CD8-positive, alpha-beta memory T cell (primary cell): ENCODE results near the gene TUNAR. TPM values are rescaled to one million over a fixed set of nuclear protein-coding genes. Genes with fewer than 3 reads are reported as not detected.

Experiments
- CTCF ChIA-PET: fragments of 350-600 bp; sonication (Branson Sonifier 250); formaldehyde crosslinking; loops from one replicate; lab custom pipeline; 2021; ENCODE audit warnings: antibody characterized with exemption; lab: Charles Lee
- POLR2A ChIA-PET: fragments of 350-600 bp; sonication (Branson Sonifier 250); formaldehyde crosslinking; loops from one replicate; lab custom pipeline; 2021; ENCODE audit warnings: antibody characterized with exemption; lab: Charles Lee
- DNase-seq, 5 donors: peaks; one replicate each; pipeline versions ENCODE4 v3.0.0 to v3.0.0-alpha.2; 2020 to 2022; ENCODE audit warnings: mixed read lengths in 1 of 5
- H3K27ac ChIP-seq: one replicate; pipeline ENCODE4 v1.7.0; 2013; ENCODE audit warnings: low read depth, mild to moderate bottlenecking, low read length, moderate library complexity
- H3K27me3 ChIP-seq: 2 replicates; pipeline ENCODE4 v1.7.0; 2013; ENCODE audit warnings: low read length, mild to moderate bottlenecking; ENCODE audit not compliant: insufficient read depth, poor library complexity, severe bottlenecking
- H3K36me3 ChIP-seq: 2 replicates; pipeline ENCODE4 v1.7.0; 2013; ENCODE audit warnings: mild to moderate bottlenecking, low read length, moderate library complexity; ENCODE audit not compliant: insufficient read depth
- H3K4me1 ChIP-seq: 2 replicates; pipeline ENCODE4 v1.7.0; 2013; ENCODE audit warnings: mild to moderate bottlenecking, low read length, moderate library complexity; ENCODE audit not compliant: insufficient read depth
- H3K4me3 ChIP-seq: 2 replicates; pipeline ENCODE4 v1.7.0; 2013; ENCODE audit warnings: mild to moderate bottlenecking, low read length
- H3K9me3 ChIP-seq: 2 replicates; pipeline ENCODE4 v1.7.0; 2013; ENCODE audit warnings: mild to moderate bottlenecking, low read length
- H3K27ac Mint-ChIP-seq, 8 donors: one replicate each; pipeline ENCODE4 v1.8.0; 2020 to 2021; ENCODE audit warnings: mixed read lengths in 8 of 8, mild to moderate bottlenecking in 6 of 8, inconsistent platforms in 3 of 8, moderate library complexity in 3 of 8
- H3K27me3 Mint-ChIP-seq, 2 donors: one replicate each; pipeline ENCODE4 v1.8.0; 2020 to 2021; ENCODE audit warnings: mixed read lengths in 2 of 2, mild to moderate bottlenecking in 1 of 2, moderate library complexity in 1 of 2
- H3K36me3 Mint-ChIP-seq, 3 donors: one replicate each; pipeline ENCODE4 v1.8.0; 2020 to 2021; ENCODE audit warnings: mixed read lengths in 3 of 3, inconsistent platforms in 1 of 3, mild to moderate bottlenecking in 1 of 3
- H3K4me1 Mint-ChIP-seq, 3 donors: one replicate each; pipeline ENCODE4 v1.8.0; 2020 to 2021; ENCODE audit warnings: mixed read lengths in 3 of 3, inconsistent platforms in 1 of 3, mild to moderate bottlenecking in 1 of 3
- H3K4me3 Mint-ChIP-seq, 7 donors: one replicate each; pipeline ENCODE4 v1.8.0; 2020 to 2021; ENCODE audit warnings: mixed read lengths in 7 of 7, mild to moderate bottlenecking in 6 of 7, moderate library complexity in 4 of 7, inconsistent platforms in 2 of 7
- H3K9me3 Mint-ChIP-seq, 5 donors: one replicate each; pipeline ENCODE4 v1.8.0; 2020 to 2022; ENCODE audit warnings: mixed read lengths in 5 of 5, mild to moderate bottlenecking in 3 of 5, moderate library complexity in 2 of 5, inconsistent platforms in 1 of 5
- polyA plus RNA-seq: library from polyadenylated mRNA; unstranded; fragments of 300-500 nt; fragmentation: Illumina TruSeq; gene quantifications from one replicate; pipeline ENCODE4 v1.2.3, GENCODE V29; 2021
- total RNA-seq, 2 experiments: library from RNA; stranded (reverse); gene quantifications; one replicate each; pipeline ENCODE4 v1.2.3, GENCODE V29; 2021

TUNAR gene
- total and polyA plus RNA-seq, 3 experiments from 2014 or later = not detected

DNA sequence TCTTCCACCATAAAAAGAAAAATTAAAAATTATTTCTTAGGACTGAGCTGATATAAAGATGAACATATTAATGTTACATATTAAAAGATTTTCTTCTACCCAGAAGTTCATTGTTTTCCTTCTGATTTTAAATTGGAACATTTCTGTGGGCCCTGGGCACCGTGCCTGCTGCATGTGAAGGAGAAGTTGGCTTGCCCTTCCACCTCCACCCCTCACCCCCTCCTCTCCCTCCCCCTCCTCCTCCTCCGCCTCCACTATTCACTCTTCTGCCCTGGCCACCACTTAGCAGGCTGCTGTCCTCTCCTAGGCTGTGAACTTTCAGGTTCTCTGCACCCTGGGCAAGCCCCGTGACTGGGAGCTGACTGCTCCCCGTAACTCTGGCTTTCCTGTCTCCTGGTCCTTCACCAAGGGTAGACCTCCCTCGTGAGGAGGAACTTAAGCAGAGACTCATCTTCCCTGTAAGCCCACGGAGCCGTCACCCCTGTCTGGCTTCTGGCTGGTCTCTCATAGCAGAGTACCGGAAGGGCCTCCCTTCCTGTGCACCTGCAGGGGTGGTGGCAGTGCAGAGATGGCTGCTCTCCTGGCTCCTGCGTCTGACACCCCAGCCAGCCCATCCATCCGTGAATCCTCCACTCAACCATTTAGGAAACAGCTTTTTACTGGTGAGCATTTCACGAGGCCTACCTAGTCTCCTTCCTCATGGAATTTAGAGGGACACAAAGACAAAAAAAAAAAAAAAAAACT, 12.8 kb downstream of the TUNAR start:
- no peak overlapping the region for H3K27ac ChIP-seq
- Mint-ChIP-seq H3K4me3 (no peak overlapping the region), H3K36me3 (no peaks in the 10 kb centered on the region), H3K4me1 (no peaks in the 10 kb centered on the region), H3K27me3 (peaks cover 6 to 16% of the 10 kb centered on the region in 2 donors), H3K9me3 (no peaks in the 10 kb centered on the region), H3K27ac (no peak overlapping the region)
- CTCF ChIA-PET = no interaction called here
- no peaks in the 10 kb centered on the region for H3K36me3 ChIP-seq
- H3K4me1 ChIP-seq = no peaks in the 10 kb centered on the region
- H3K9me3 ChIP-seq = no peaks in the 10 kb centered on the region
- H3K4me3 ChIP-seq = no peak overlapping the region
- no peaks in the 10 kb centered on the region for H3K27me3 ChIP-seq
- POLR2A ChIA-PET = interaction anchor here (0.6 kb wide), 1 partner anchor 10 kb away, joined by 3 read pairs; no protein-coding TSS in a partner anchor
- no peak for DNase-seq

DNA sequence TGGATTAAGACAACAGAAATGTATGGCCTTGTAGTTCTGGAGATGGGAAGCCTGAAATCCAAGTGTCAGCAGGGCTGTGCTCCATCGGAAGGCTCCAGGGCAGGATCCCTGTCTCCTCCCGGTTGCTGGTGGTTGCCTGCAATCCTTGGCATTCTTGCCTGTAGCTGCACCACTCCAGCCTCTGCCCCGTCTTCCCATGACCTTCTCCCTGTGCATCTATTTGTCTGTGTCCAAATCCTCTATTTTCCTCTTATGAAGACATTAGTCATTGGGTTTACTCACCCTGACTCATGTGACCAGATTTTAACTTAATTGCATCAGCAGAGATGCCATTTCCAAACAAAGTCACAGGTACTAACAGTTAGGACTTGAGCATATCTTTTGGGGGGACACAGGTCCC, 15.1 kb downstream of the TUNAR start:
- POLR2A ChIA-PET = no interaction called here
- H3K9me3 Mint-ChIP-seq = no peaks in the 10 kb centered on the region
- H3K27me3 Mint-ChIP-seq = peaks cover 6 to 15% of the 10 kb centered on the region in 2 donors
- Histone ChIP-seq H3K27ac (no peak overlapping the region), H3K9me3 (no peaks in the 10 kb centered on the region), H3K27me3 (no peaks in the 10 kb centered on the region), H3K36me3 (no peaks in the 10 kb centered on the region), H3K4me3 (no peak overlapping the region), H3K4me1 (no peaks in the 10 kb centered on the region)
- no peak overlapping the region for H3K4me3 Mint-ChIP-seq
- no peaks in the 10 kb centered on the region for H3K4me1 Mint-ChIP-seq
- no peaks in the 10 kb centered on the region for H3K36me3 Mint-ChIP-seq
- CTCF ChIA-PET = no interaction called here
- DNase-seq = no peak
- no peak overlapping the region for H3K27ac Mint-ChIP-seq

DNA sequence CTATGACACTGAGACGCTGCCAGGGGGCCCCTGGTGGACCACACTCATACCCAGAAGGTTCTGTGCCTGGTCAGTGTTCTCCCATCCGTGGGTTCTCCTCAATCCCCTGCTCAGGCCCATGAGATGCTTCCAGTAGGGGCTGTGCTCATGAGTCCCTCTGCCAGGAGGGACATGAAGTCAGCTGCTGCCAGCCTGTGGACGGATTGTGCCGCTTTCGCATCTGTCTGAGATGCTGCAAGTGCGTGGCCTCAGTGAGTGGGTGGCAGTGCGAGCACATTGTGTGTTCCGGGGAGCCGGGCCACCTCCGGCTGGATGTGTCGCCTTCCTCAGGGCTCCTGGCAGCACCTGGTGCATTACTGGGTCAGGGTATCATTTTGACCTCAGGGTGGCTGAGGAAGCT, 15.5 kb downstream of the TUNAR start:
- no peak overlapping the region for H3K27ac ChIP-seq
- POLR2A ChIA-PET = no interaction called here
- Mint-ChIP-seq H3K36me3 (no peaks in the 10 kb centered on the region), H3K4me1 (no peaks in the 10 kb centered on the region), H3K27ac (no peak overlapping the region), H3K4me3 (no peak overlapping the region), H3K9me3 (no peaks in the 10 kb centered on the region), H3K27me3 (peaks cover 6 to 15% of the 10 kb centered on the region in 2 donors)
- no peaks in the 10 kb centered on the region for H3K27me3 ChIP-seq
- no peaks in the 10 kb centered on the region for H3K36me3 ChIP-seq
- H3K9me3 ChIP-seq = no peaks in the 10 kb centered on the region
- H3K4me3 ChIP-seq = no peak overlapping the region
- CTCF ChIA-PET = no interaction called here
- H3K4me1 ChIP-seq = no peaks in the 10 kb centered on the region
- no peak for DNase-seq

DNA sequence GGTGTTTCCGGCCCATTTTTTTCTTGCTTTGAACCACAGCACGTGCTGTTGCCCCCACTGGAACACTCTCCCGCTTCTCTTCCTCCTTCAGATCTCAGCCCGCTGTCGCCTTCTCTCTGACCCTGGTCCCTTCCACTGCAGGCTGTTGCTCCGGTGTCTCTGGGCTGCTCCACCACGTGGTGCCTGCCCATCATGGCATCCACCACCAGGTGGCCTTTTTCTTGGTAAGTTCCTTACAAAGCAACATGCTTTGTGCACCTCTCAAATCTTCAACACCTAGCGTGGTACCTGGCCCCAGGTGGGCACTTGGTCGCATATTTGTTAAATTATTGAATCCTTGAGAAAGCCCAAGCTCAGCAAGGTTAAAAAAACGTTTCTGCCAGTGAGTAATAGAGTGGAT, 19.1 kb downstream of the TUNAR start:
- no peaks in the 10 kb centered on the region for H3K4me1 ChIP-seq
- no peaks in the 10 kb centered on the region for H3K9me3 Mint-ChIP-seq
- no peaks in the 10 kb centered on the region for H3K4me1 Mint-ChIP-seq
- H3K27me3 Mint-ChIP-seq = peaks cover 5 to 16% of the 10 kb centered on the region in 2 donors
- no peak overlapping the region for H3K27ac Mint-ChIP-seq
- no peak for DNase-seq
- no peaks in the 10 kb centered on the region for H3K9me3 ChIP-seq
- H3K36me3 ChIP-seq = no peaks in the 10 kb centered on the region
- no peak overlapping the region for H3K27ac ChIP-seq
- POLR2A ChIA-PET = no interaction called here
- no peaks in the 10 kb centered on the region for H3K36me3 Mint-ChIP-seq
- no peak overlapping the region for H3K4me3 Mint-ChIP-seq
- H3K27me3 ChIP-seq = no peaks in the 10 kb centered on the region
- CTCF ChIA-PET = no interaction called here
- no peak overlapping the region for H3K4me3 ChIP-seq

DNA sequence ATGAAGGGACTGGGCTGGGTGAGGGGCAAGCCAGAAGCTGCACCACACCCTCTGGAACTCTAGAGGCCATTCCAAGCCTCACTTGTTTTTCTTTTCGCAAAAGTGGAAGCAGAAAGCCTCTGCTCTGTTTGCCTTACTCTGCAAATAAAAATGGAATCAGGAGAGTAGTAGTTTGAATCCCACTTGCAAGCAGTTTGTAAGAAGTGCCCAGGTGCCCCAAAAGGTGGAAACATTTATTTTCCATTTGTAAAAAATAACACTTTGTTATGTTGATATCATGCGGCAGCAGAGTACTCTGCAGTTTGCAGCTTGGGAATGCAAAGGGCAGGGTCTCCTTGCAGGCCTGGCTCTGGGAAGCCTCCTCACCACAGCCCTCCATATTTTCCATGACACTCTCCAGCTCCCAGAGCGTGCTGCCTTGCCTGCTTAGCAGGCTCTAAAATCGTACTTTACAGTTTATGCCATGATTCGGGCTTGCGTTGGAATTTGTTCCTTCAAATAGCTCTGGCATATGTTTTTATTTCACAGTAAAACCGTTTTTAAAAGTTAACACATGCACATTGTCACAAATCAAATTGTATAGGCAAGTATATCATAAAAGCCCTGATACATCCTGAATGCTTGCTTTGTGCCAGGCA, 20.0 kb downstream of the TUNAR start:
- peaks cover 10 to 23% of the 10 kb centered on the region in 2 donors for H3K27me3 Mint-ChIP-seq
- no peaks in the 10 kb centered on the region for H3K36me3 Mint-ChIP-seq
- H3K4me1 Mint-ChIP-seq = no peaks in the 10 kb centered on the region
- H3K9me3 ChIP-seq = no peaks in the 10 kb centered on the region
- H3K4me3 ChIP-seq = no peak overlapping the region
- no peak for DNase-seq
- H3K27ac ChIP-seq = no peak overlapping the region
- H3K9me3 Mint-ChIP-seq = no peaks in the 10 kb centered on the region
- H3K36me3 ChIP-seq = no peaks in the 10 kb centered on the region
- no peak overlapping the region for H3K27ac Mint-ChIP-seq
- CTCF ChIA-PET = no interaction called here
- no peaks in the 10 kb centered on the region for H3K27me3 ChIP-seq
- POLR2A ChIA-PET = no interaction called here
- no peaks in the 10 kb centered on the region for H3K4me1 ChIP-seq
- no peak overlapping the region for H3K4me3 Mint-ChIP-seq

DNA sequence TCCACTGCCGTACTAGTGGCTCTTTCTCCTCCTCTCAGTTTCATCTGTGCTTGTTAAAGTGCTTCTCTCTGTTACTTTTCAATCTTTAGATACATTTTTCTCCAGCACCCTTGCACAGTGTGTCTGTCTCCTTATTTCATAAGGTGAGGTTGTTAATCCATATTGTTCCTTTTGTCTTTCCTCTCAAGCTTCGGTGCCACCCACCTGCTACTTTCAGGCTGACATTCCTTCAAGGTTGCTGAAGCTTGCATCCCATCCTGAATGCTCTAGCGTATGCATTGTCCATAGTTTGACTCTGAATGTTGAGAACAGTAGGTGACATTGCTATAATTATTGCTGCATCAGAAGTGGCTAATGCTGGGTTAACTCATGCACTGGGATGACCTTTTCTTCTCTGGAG, 20.6 kb downstream of the TUNAR start:
- H3K36me3 ChIP-seq = no peaks in the 10 kb centered on the region
- Mint-ChIP-seq H3K27ac (no peak overlapping the region), H3K9me3 (no peaks in the 10 kb centered on the region), H3K27me3 (peaks cover 15 to 28% of the 10 kb centered on the region in 2 donors), H3K36me3 (no peaks in the 10 kb centered on the region), H3K4me1 (no peaks in the 10 kb centered on the region), H3K4me3 (no peak overlapping the region)
- CTCF ChIA-PET = no interaction called here
- H3K9me3 ChIP-seq = no peaks in the 10 kb centered on the region
- H3K4me1 ChIP-seq = no peaks in the 10 kb centered on the region
- H3K4me3 ChIP-seq = no peak overlapping the region
- no peak overlapping the region for H3K27ac ChIP-seq
- no peak for DNase-seq
- POLR2A ChIA-PET = no interaction called here
- no peaks in the 10 kb centered on the region for H3K27me3 ChIP-seq

DNA sequence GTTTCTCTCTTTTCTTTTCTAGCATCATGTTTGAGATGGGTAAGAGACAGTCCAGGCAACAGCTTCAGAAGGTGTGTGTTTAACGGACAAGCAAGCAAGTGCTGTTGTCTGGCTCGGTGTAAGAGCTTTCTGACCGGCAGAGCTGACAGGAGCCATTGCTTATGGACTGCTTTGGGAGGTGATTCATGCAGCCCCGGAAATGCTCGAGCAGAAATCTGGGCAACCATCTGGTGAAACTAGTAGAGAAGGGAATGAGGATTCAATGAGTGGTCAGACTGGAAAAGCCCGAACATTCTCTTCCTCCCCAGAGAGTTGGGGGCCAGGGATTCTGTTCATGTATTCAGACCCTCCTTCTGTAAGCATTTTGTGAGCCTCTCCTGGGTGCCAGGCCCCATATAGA, 24.4 kb downstream of the TUNAR start:
- POLR2A ChIA-PET = no interaction called here
- peaks cover 21 to 30% of the 10 kb centered on the region in 2 donors for H3K27me3 Mint-ChIP-seq
- no peak overlapping the region for H3K4me3 Mint-ChIP-seq
- no peak for DNase-seq
- H3K4me3 ChIP-seq = no peak overlapping the region
- H3K27ac Mint-ChIP-seq = no peak overlapping the region
- CTCF ChIA-PET = no interaction called here
- no peaks in the 10 kb centered on the region for H3K4me1 Mint-ChIP-seq
- no peaks in the 10 kb centered on the region for H3K9me3 ChIP-seq
- H3K27ac ChIP-seq = no peak overlapping the region
- H3K36me3 ChIP-seq = no peaks in the 10 kb centered on the region
- H3K27me3 ChIP-seq = no peaks in the 10 kb centered on the region
- no peaks in the 10 kb centered on the region for H3K36me3 Mint-ChIP-seq
- peaks cover 0 to 5% (median 0%) of the 10 kb centered on the region in 5 donors for H3K9me3 Mint-ChIP-seq
- no peaks in the 10 kb centered on the region for H3K4me1 ChIP-seq

DNA sequence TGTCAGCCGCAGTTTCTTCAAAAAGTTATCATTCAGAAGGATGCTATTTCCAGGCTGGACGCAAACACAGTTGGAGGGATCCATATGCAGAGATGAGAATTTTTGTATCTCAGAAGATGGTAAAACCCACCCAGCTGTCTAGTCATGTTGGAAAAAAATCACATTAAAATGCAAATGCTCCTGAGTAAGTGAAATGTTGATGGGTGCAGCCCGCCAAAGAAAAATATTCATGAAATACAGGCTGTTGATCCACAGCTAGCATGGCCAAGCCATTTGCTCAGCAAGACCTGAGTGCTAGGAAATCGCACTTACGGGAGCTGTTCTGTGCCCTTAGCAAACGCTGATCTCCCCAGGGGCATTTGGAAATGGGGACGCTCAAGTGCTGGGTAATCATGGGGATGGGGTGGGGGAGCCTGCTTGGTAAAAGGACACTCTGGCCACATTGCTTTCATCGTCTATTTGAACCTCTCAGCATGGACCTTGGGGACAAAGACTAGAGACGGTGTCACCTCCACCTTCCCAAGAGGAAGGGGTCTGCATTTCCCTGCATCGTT, 25.7 kb downstream of the TUNAR start:
- ChIA-PET POLR2A (interaction anchor here (0.5 kb wide), 1 partner anchor 48 kb away, joined by 4 read pairs; no protein-coding TSS in a partner anchor), CTCF (no interaction called here)
- H3K4me3 Mint-ChIP-seq = no peak overlapping the region
- DNase-seq = no peak
- peak overlapping the region in 1 of 8 donors; percentile 66 for H3K27ac Mint-ChIP-seq
- H3K36me3 Mint-ChIP-seq = no peaks in the 10 kb centered on the region
- H3K4me1 Mint-ChIP-seq = no peaks in the 10 kb centered on the region
- peaks cover 20 to 30% of the 10 kb centered on the region in 2 donors for H3K27me3 Mint-ChIP-seq
- H3K27ac ChIP-seq = no peak overlapping the region
- no peak overlapping the region for H3K4me3 ChIP-seq
- no peaks in the 10 kb centered on the region for H3K4me1 ChIP-seq
- H3K36me3 ChIP-seq = no peaks in the 10 kb centered on the region
- no peaks in the 10 kb centered on the region for H3K9me3 ChIP-seq
- no peaks in the 10 kb centered on the region for H3K27me3 ChIP-seq
- H3K9me3 Mint-ChIP-seq = peaks cover 0 to 5% (median 0%) of the 10 kb centered on the region in 5 donors
